HG03159 (cell line): ENCODE data around the gene PRR22.
"Not testable (repeated sequence)": the region's sequence is repeated elsewhere in the genome, so short reads cannot be mapped to it uniquely, and the experiment has no call there.

ENCODE experiments used
- ATAC-seq: cut with Tn5 transposase; IDR thresholded peaks from one replicate; pipeline ENCODE4 v1.9.1; 2021; ENCODE audit warnings: mild to moderate bottlenecking, moderate library complexity; ENCODE audit not compliant: unreplicated experiment

The PRR22 gene

DNA sequence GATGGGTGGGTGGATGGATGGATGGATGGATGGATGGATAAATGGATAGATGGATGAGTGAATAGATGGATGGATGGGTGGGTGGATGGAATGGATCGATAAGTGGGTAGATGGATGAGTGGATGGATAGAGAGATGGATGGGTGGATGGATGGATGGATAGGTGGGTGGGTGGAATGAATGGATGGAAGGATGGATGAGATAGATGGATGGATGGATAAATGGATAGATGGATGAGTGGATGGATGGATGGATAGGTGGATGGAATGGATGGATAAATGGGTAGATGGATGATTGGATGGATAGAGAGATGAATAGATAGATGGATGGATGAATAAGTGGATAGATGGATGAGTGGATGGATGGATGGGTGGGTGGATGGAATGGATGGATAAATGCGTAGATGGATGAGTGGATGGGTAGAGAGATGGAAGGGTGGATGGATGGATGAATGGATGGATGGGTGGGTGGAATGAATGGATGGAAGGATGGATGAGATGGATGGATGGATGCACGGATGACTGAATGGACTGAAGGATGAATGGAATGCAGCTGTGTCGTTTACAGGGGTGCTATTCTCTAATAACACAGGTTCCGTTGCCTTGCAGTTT is 21.8 kb downstream of the PRR22 start:
- no peak for ATAC-seq

DNA sequence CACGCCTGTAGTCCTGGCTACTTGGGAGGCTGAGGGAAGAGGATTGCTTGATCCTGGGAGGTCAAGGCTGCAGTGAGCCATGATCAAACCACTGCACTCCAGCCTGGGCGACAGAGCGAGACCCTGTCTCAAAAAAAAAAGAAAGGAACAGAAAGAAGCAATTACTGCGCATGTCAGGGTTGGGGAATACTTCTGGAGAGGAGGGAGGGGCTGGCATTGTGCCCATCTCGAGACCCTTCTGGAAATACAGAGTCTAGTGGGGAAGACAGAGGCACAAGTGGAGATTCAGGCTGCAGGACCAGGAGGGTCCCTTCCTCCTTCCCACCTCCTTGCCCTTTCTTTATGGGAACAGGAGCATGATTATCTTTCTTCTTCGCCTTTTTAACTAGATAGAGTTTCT is 30.8 kb downstream of the PRR22 start:
- no peak for ATAC-seq

DNA sequence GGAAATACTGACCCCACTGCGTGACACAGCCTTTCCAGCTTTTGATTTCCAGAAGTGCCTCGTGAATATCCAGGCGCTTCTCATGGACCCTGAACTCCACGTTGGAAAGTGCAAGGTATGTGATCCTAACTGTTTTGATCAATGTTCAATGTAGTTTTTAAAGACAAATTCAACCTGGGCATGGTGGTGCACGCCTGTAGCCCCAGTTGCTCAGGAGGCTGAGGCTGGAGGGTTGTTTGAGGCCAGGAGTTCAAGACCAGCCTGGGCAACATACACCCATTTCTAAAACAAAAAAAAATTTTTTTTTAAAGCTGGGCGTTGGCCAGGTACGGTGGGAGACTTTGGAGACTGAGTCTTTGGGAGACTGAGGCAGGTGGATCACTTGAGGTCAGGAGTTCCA is 32.8 kb downstream of the PRR22 start:
- ATAC-seq: no peak

DNA sequence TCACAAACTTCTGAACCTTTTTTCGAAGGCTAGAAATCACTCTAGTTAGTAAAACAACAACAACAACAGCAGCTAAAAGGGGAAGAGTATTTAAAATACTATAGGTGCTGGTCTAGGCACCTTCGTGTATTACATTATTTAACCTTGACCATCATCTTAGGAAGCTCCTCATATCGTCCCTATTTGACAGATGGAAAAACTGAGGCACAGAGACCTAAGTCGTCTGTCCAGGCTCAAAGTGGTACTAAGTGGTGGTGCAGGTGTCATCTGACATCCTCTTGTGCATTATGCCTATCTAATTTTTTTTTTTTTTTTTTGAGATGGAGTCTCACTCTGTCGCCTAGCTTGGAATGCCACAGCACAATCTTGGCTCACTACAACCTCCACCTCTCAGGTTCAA is 35.0 kb downstream of the PRR22 start:
- ATAC-seq: no peak

DNA sequence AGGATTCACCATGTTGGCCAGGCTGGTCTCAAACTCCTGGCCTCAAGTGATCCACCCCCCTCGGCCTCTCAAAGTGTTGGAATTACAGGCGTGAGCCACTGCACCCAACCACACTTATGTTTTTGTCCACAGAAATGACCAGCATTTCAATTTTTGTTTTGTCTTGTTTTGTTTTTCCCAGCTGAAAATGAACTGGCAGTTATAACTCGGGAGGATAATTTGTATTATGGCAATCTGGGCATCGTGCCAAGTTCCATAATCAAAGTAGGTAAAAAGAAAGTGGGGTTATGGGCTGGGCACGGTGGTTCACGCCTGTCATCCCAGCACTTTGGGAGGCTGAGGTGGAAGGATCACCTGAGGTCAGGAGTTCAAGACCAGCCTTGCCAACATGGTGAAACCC is 35.6 kb downstream of the PRR22 start:
- not testable (repeated sequence) for ATAC-seq

DNA sequence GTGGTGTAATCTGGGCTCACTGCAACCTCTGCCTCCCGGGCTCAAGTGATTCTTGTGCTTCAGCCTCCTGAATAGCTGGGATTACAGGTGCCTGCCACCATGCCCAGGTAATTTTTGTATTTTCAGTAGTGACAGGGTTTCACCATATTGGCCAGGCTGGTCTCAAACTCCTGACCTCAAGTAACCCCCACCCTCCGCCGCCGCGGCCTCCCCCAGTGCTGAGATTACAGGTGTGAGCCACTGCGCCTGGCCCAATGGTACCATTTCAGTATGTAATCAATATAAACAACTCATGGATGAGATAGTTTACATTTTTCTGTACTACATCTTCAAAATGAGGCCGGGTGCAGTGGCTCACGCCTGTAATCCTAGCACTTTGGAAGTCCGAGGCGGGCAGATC is 39.5 kb downstream of the PRR22 start:
- not testable (repeated sequence) for ATAC-seq

DNA sequence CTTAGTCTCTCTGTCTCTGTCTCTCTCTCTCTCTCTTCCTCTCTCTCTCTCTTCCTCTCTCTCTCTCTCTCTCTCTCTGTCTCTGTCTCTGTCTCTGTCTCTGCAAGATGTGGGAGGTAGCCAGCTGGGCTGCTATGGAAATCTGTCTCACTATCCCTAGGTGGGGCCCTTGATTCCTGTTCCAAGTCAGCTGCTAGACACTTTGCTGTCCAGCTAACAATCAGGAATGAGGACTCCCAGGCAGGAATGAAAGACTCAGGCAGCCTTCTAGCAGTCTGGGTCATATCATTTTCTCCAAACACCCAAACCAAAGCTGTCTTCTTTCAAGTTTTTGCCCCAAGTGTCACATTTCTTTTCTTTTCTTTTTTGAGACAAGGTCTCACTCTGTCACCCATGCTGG is 40.9 kb downstream of the PRR22 start:
- ATAC-seq: no peak

DNA sequence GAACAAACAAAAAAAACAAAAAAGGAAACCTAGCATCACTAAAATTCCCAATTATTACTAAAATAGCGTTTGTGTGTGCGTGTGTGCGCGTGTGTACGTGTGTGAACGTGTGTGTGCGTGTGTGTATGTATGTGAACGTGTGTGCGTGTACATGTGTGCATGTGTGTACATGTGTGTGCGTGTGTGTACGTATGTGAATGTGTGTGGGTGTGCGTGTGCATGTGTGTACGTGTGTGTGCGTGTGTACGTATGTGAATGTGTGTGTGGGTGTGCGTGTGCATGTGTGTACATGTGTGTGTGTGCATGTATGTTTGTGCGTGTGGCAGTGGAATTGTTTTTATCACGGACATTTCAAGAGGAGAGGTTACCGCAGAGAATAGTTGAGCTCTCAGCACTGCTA is 42.5 kb downstream of the PRR22 start:
- no peak for ATAC-seq

DNA sequence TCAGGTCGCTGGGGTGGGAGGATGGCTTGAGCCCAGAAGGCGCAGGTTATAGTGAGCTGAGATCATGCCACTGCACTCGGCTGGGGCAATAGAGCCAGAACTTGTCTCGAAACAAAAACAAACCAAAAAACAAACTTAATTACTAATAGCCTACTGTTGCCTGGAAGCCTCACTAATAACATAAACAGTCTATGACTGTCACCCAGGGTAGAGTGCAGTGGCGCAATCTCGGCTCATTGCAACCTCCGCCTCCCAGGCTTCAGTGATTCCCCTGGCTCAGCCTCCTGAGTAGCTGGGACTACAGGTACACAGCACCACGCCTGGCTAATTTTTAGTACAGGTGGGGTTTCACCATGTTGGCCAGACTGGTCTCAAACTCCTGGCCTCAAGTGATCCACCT is 46.1 kb downstream of the PRR22 start:
- ATAC-seq: no peak

DNA sequence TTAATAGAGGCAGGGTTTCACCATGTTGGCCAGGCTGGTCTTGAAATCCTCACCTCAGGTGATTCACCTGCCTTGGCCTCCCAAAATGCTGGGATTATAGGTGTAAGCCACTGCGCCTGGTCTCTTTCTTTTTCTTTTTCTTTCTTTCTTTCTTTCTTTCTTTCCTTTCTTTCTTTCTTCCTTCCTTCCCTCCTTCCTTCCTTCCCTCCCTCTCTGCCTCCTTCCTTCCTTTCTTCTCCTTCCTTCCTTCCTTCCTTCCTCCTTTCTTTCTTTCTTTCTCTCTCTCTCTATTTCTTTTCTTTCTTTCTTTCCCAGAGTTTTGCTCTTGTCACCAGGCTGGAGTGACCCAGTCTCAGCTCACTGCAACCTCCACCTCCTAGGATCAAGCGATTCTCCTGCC is 51.4 kb downstream of the PRR22 start:
- not testable (repeated sequence) for ATAC-seq
